ENCODE results near the gene CFAP161.

The CFAP161 gene

GRCh38 chr15:81091889-81092558 is 42.0 kb upstream of the CFAP161 start:
- no peak overlapping the region for H3K4me3 ChIP-seq (ENCODE audit: low read depth, low read length)
- TF ChIP-seq CTCF (IDR thresholded peaks at IDR 0.05; ENCODE audit: borderline replicate concordance, insufficient read depth, low read depth, low read length) = no peak

GRCh38 chr15:81092559-81092902 is 41.5 kb upstream of the CFAP161 start:
- H3K4me3 ChIP-seq (ENCODE audit: low read depth, low read length) = no peak overlapping the region
- TF ChIP-seq CTCF (IDR thresholded peaks at IDR 0.05; ENCODE audit: borderline replicate concordance, insufficient read depth, low read depth, low read length) = no peak

GRCh38 chr15:81093961-81094360 is 40.1 kb upstream of the CFAP161 start:
- H3K4me3 ChIP-seq (ENCODE audit: low read depth, low read length) = no peak overlapping the region
- no peak for TF ChIP-seq CTCF (IDR thresholded peaks at IDR 0.05; ENCODE audit: borderline replicate concordance, insufficient read depth, low read depth, low read length)

GRCh38 chr15:81095690-81096365 is 38.2 kb upstream of the CFAP161 start:
- TF ChIP-seq CTCF (IDR thresholded peaks at IDR 0.05; ENCODE audit: borderline replicate concordance, insufficient read depth, low read depth, low read length) = no peak

GRCh38 chr15:81096398-81096797 is 37.7 kb upstream of the CFAP161 start:
- no peak overlapping the region for H3K4me3 ChIP-seq (ENCODE audit: low read depth, low read length)

More at GRCh38 chr15:81095690-81096365, 38.2 kb upstream of the CFAP161 start:
- no peak overlapping the region for H3K4me3 ChIP-seq (ENCODE audit: low read depth, low read length)

GRCh38 chr15:81097116-81097889 is 36.8 kb upstream of the CFAP161 start:
- TF ChIP-seq CTCF (IDR thresholded peaks at IDR 0.05; ENCODE audit: borderline replicate concordance, insufficient read depth, low read depth, low read length) = no peak
- H3K4me3 ChIP-seq (ENCODE audit: low read depth, low read length) = no peak overlapping the region

More at GRCh38 chr15:81096398-81096797, 37.7 kb upstream of the CFAP161 start:
- no peak for TF ChIP-seq CTCF (IDR thresholded peaks at IDR 0.05; ENCODE audit: borderline replicate concordance, insufficient read depth, low read depth, low read length)

Data from GM12875 (cell line).